Measurements from ENCODE around the gene IRF8. TPM values are rescaled to one million over a fixed set of nuclear protein-coding genes. Genes with fewer than 3 reads are reported as not detected.

Gene IRF8
- total RNA-seq, 2 experiments from 2014 or later = 60.3 to 61.3 TPM

GRCh38 chr16:85908889-85909589 is 10.1 kb downstream of the IRF8 start:
- CTCF ChIA-PET = interaction anchor here (0.9 to 1.0 kb wide), 2 partner anchors 43 to 78 kb away, joined by 3 read pairs; no protein-coding TSS in a partner anchor
- POLR2A ChIA-PET = no interaction called here

- ChIA-PET POLR2A (no interaction called here), CTCF (interaction anchor here (0.9 to 1.0 kb wide), 2 partner anchors 44 to 77 kb away, joined by 3 read pairs; no protein-coding TSS in a partner anchor)
Measured at GRCh38 chr16:85909932-85910853, 11.2 kb downstream of the IRF8 start.

GRCh38 chr16:85910854-85911247 is 11.9 kb downstream of the IRF8 start:
- POLR2A ChIA-PET = no interaction called here
- CTCF ChIA-PET = no interaction called here

GRCh38 chr16:85911251-85911930 is 12.4 kb downstream of the IRF8 start:
- POLR2A ChIA-PET = no interaction called here
- CTCF ChIA-PET = no interaction called here

GRCh38 chr16:85912211-85912974 is 13.4 kb downstream of the IRF8 start:
- CTCF ChIA-PET = no interaction called here

GRCh38 chr16:85913141-85913601 is 14.2 kb downstream of the IRF8 start:
- POLR2A ChIA-PET = interaction anchor here (0.6 to 1.0 kb wide), 2 partner anchors 12 to 21 kb away, joined by 3 read pairs; no protein-coding TSS in a partner anchor
- CTCF ChIA-PET = no interaction called here

More at GRCh38 chr16:85912211-85912974, 13.4 kb downstream of the IRF8 start:
- POLR2A ChIA-PET = interaction anchor here (1.0 kb wide), 1 partner anchor 13 kb away, joined by 3 read pairs; no protein-coding TSS in a partner anchor

GRCh38 chr16:85913688-85914422 is 14.9 kb downstream of the IRF8 start:
- POLR2A ChIA-PET = interaction anchor here (0.6 to 1.0 kb wide), 2 partner anchors 12 to 22 kb away, joined by 3 read pairs; no protein-coding TSS in a partner anchor
- CTCF ChIA-PET = no interaction called here

- ChIA-PET POLR2A (no interaction called here), CTCF (no interaction called here)
Measured at GRCh38 chr16:85914423-85914794, 15.4 kb downstream of the IRF8 start.

GRCh38 chr16:85915125-85915845 is 16.3 kb downstream of the IRF8 start:
- POLR2A ChIA-PET = no interaction called here
- CTCF ChIA-PET = interaction anchor here (0.7 to 1.7 kb wide), 2 partner anchors 16 to 94 kb away, joined by 3 to 7 read pairs; partner anchors contain the start of gene IRF8

GRCh38 chr16:85916141-85916890 is 17.4 kb downstream of the IRF8 start:
- ChIA-PET POLR2A (no interaction called here), CTCF (interaction anchor here (0.7 to 1.7 kb wide), 4 partner anchors 15 to 95 kb away, joined by 3 to 7 read pairs (median 4); partner anchors contain the start of gene IRF8)

GRCh38 chr16:85917012-85917411 is 18.1 kb downstream of the IRF8 start:
- CTCF ChIA-PET = interaction anchor here (1.3 to 1.7 kb wide), 3 partner anchors 14 to 70 kb away, joined by 3 to 7 read pairs (median 4); partner anchors contain the start of gene IRF8
- POLR2A ChIA-PET = no interaction called here

GRCh38 chr16:85917959-85918358 is 19.0 kb downstream of the IRF8 start:
- CTCF ChIA-PET = no interaction called here
- POLR2A ChIA-PET = no interaction called here

GRCh38 chr16:85918436-85918835 is 19.5 kb downstream of the IRF8 start:
- CTCF ChIA-PET = no interaction called here

GRCh38 chr16:85919271-85920267 is 20.6 kb downstream of the IRF8 start:
- ChIA-PET CTCF (interaction anchor here (0.7 kb wide), 1 partner anchor 1430 kb away, joined by 3 read pairs; no protein-coding TSS in a partner anchor), POLR2A (no interaction called here)

More at GRCh38 chr16:85918436-85918835, 19.5 kb downstream of the IRF8 start:
- POLR2A ChIA-PET = no interaction called here

- POLR2A ChIA-PET = no interaction called here
- CTCF ChIA-PET = no interaction called here
Measured at GRCh38 chr16:85921026-85921425, 22.1 kb downstream of the IRF8 start.
